ENCODE data around the gene DNAJC17. TPM values are rescaled to one million over a fixed set of nuclear protein-coding genes. Genes with fewer than 3 reads are reported as not detected.
A peak's percentile ranks its signal among the peaks of the same experiment; 100 is the strongest.

DNAJC17 gene
- total and polyA plus RNA-seq, 2 of the 13 experiments (the other 11 are each of a cell fraction or from before 2014, with no cell fraction given) = 22.2 to 26.5 TPM

DNA sequence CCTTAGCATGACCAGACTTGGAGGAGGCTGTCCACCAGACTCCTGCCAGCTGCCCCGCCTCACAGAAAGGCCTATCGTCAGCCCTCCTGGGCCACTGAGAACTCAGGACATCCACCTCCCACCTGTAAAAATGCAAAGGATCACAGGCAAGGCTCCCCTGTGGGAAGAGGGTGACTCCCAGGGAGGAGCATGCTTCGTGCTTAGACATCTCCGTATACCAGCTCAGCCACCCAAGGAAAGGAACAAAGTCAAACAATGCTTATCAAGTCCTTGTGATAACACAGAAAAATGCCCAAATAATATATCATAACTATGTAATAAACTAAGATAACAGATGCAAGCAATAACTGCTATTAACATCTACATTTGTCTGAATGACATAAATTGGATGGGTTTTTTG, 56.4 kb downstream of the DNAJC17 start:
- no peaks in the 10 kb centered on the region for H4K20me1 ChIP-seq (ENCODE audit: insufficient read depth, low read length)
- H3K36me3 ChIP-seq (replicated peaks in 1 of 2; ENCODE audit: control insufficient read depth in 1 of 2, insufficient read depth in 2 of 2, low read length in 2 of 2) = peaks cover 10 to 41% of the 10 kb centered on the region in 2 experiments
- ATAC-seq (no peak), FAIRE-seq (no peak), DNase-seq (ENCODE audit: low spot score) (no peak)
- H3K4me2 ChIP-seq (ENCODE audit: low read depth, low read length) = no peak overlapping the region
- in situ Hi-C loops (cut with HindIII; ENCODE audit: extremely low pct_ligation_motif_present, low pct_unique_long_range_greater_than_20kb) = no loop called here
- H3K27ac ChIP-seq (ENCODE audit: extremely low read length, insufficient read depth, low read length) = no peak overlapping the region
- no peak overlapping the region for H3K4me3 ChIP-seq (replicated peaks in 1 of 3; ENCODE audit: insufficient read depth in 1 of 3, low read depth in 2 of 3, low read length in 3 of 3)
- H3K27me3 ChIP-seq (ENCODE audit: control insufficient read depth in 1 of 2, insufficient read depth in 2 of 2, low read length in 2 of 2) = no peaks in the 10 kb centered on the region
- intact Hi-C loops (cut with micrococcal nuclease; ENCODE audit: unreplicated experiment) = loop anchor here (10.0 kb wide), 1 partner anchor 156 kb away; the partner anchor contains the start of gene KNL1
- BruUV-seq (replicated peaks) = TSS peak; percentile 29
- H3K79me2 ChIP-seq (ENCODE audit: insufficient read depth, low read length) = peaks cover 30% of the 10 kb centered on the region
- CTCF ChIA-PET (ENCODE audit: low intra/inter-chr PET ratio, low total read pairs) = no interaction called here
- no peak overlapping the region for H3K9ac ChIP-seq (ENCODE audit: insufficient read depth, low read depth, low read length)
- WGBS (ENCODE audit: low lambda C conversion rate) = 98% methylated on average over 4 of the region's 4 CpGs
- H3K9me3 ChIP-seq (ENCODE audit: low read length) = no peaks in the 10 kb centered on the region
- H2AFZ ChIP-seq (ENCODE audit: low read length) = no peak overlapping the region
- H3K4me1 ChIP-seq (ENCODE audit: insufficient read depth, low read length) = peaks cover 27% of the 10 kb centered on the region
- TF ChIP-seq KLF15 (CRISPR knock-in tag; IDR thresholded peaks at IDR 0.05; ENCODE audit: borderline replicate concordance) (no peak), ZNF34 (CRISPR knock-in tag; IDR thresholded peaks at IDR 0.05; ENCODE audit: borderline replicate concordance) (no peak), ZNF7 (CRISPR knock-in tag; IDR thresholded peaks at IDR 0.05) (no peak), ZNF326 (CRISPR knock-in tag; IDR thresholded peaks at IDR 0.05; ENCODE audit: borderline replicate concordance) (no peak), ZNF33B (CRISPR knock-in tag; IDR thresholded peaks at IDR 0.05) (no peak)
- TF ChIP-seq, protein P1, sequence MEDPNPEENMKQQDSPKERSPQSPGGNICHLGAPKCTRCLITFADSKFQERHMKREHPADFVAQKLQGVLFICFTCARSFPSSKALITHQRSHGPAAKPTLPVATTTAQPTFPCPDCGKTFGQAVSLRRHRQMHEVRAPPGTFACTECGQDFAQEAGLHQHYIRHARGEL (CRISPR knock-in tag; IDR thresholded peaks at IDR 0.05) = no peak
- POLR2A ChIA-PET = interaction anchor here (1.2 kb wide), 1 partner anchor 12 kb away, joined by 3 read pairs; no protein-coding TSS in a partner anchor

DNA sequence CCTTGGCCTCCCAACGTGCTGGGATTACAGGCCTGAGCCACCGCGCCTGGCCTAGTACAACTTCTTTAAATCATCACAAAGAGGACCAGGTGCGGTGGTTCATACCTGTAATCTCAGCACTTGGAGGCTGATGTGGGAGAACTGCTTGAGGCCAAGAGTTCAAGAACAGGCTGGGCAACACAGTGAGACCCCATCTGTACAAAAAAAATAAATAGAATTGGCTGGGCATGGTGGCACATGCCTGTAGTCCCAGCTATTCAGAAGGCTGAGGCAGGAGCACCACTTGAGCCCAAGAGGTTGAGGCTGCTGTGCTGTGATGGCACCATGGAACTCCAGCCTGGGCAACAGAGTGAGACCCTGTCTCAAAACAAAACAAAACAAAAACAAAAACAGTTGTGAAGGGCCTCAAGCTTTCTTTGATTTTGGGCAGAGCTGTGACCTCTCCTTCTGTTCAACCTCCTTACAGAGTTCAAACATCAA, 58.1 kb downstream of the DNAJC17 start:
- peaks cover 28% of the 10 kb centered on the region for H3K79me2 ChIP-seq (ENCODE audit: insufficient read depth, low read length)
- in situ Hi-C loops (cut with HindIII; ENCODE audit: extremely low pct_ligation_motif_present, low pct_unique_long_range_greater_than_20kb) = no loop called here
- POLR2A ChIA-PET = no interaction called here

More for the DNA sequence above, 58.1 kb downstream of the DNAJC17 start:
- DNase-seq (ENCODE audit: low spot score) (no peak), FAIRE-seq (no peak), ATAC-seq (no peak)
- TF ChIP-seq, protein P2, sequence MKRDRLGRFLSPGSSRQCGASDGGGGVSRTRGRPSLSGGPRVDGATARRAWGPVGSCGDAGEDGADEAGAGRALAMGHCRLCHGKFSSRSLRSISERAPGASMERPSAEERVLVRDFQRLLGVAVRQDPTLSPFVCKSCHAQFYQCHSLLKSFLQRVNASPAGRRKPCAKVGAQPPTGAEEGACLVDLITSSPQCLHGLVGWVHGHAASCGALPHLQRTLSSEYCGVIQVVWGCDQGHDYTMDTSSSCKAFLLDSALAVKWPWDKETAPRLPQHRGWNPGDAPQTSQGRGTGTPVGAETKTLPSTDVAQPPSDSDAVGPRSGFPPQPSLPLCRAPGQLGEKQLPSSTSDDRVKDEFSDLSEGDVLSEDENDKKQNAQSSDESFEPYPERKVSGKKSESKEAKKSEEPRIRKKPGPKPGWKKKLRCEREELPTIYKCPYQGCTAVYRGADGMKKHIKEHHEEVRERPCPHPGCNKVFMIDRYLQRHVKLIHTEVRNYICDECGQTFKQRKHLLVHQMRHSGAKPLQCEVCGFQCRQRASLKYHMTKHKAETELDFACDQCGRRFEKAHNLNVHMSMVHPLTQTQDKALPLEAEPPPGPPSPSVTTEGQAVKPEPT (CRISPR knock-in tag; IDR thresholded peaks at IDR 0.05; ENCODE audit: low read depth) = no peak
- TF ChIP-seq ZNF121 (CRISPR knock-in tag; IDR thresholded peaks at IDR 0.05) = peak; percentile 21; the same call in 1 of the 2 replicates
- 100% methylated on average over 4 of the region's 4 CpGs for WGBS (ENCODE audit: low lambda C conversion rate)
- peaks cover 26% of the 10 kb centered on the region for H3K4me1 ChIP-seq (ENCODE audit: insufficient read depth, low read length)
- H2AFZ ChIP-seq (ENCODE audit: low read length) = no peak overlapping the region
- H4K20me1 ChIP-seq (ENCODE audit: insufficient read depth, low read length) = no peaks in the 10 kb centered on the region
- no peak overlapping the region for H3K9ac ChIP-seq (ENCODE audit: insufficient read depth, low read depth, low read length)
- H3K4me3 ChIP-seq (replicated peaks in 1 of 3; ENCODE audit: insufficient read depth in 1 of 3, low read depth in 2 of 3, low read length in 3 of 3) = no peak overlapping the region
- no peaks in the 10 kb centered on the region for H3K27me3 ChIP-seq (ENCODE audit: control insufficient read depth in 1 of 2, insufficient read depth in 2 of 2, low read length in 2 of 2)
- no TSS peak for BruUV-seq (replicated peaks)
- no peak overlapping the region for H3K27ac ChIP-seq (ENCODE audit: extremely low read length, insufficient read depth, low read length)
- H3K36me3 ChIP-seq (replicated peaks in 1 of 2; ENCODE audit: control insufficient read depth in 1 of 2, insufficient read depth in 2 of 2, low read length in 2 of 2) = peaks cover 12 to 54% of the 10 kb centered on the region in 2 experiments
- H3K9me3 ChIP-seq (ENCODE audit: low read length) = no peaks in the 10 kb centered on the region
- CTCF ChIA-PET (ENCODE audit: low intra/inter-chr PET ratio, low total read pairs) = no interaction called here
- no peak overlapping the region for H3K4me2 ChIP-seq (ENCODE audit: low read depth, low read length)
- intact Hi-C loops (cut with micrococcal nuclease; ENCODE audit: unreplicated experiment) = loop anchor here (5.0 kb wide), 1 partner anchor 143 kb away; the partner anchor contains the start of gene VPS18

All from HepG2 (cell line).